Posterior cingulate gyrus (tissue), 11 donors: Measurements from ENCODE around the gene MXI1.
"Not testable (repeated sequence)": the region's sequence is repeated elsewhere in the genome, so short reads cannot be mapped to it uniquely, and the experiment has no call there.

Source experiments
- DNase-seq, 10 donors: peaks; one replicate each; pipeline versions ENCODE4 v3.0.0 to v3.0.0-alpha.2; 2020 to 2021; ENCODE audit warnings: mixed read lengths in 3 of 10
- intact Hi-C: fragments of 100-400 bp; cut with DNase I; formaldehyde crosslinking; loops from one replicate; pipeline ENCODE4 v1.15.1; 2023

MXI1 gene

GRCh38 chr10:110268442-110268841 lies 61.0 kb downstream of the MXI1 start:
- intact Hi-C loops = no loop called here
- no peak for DNase-seq

- DNase-seq = no peak
- intact Hi-C loops = no loop called here
These were observed 61.6 kb downstream of the MXI1 start for GRCh38 chr10:110268971-110269370.

- peak in 1 of 10 donors; percentile 32 for DNase-seq
- intact Hi-C loops = loop anchor here (2.0 to 10.0 kb wide), 2 partner anchors 43 to 385 kb away; no protein-coding TSS in a partner anchor
These were observed 62.2 kb downstream of the MXI1 start for GRCh38 chr10:110269374-110270318.

- DNase-seq = not testable (repeated sequence)
- intact Hi-C loops = loop anchor here (10.0 kb wide), 1 partner anchor 388 kb away; no protein-coding TSS in a partner anchor
These were observed 65.6 kb downstream of the MXI1 start for GRCh38 chr10:110272995-110273394.

- intact Hi-C loops = loop anchor here (10.0 kb wide), 1 partner anchor 389 kb away; no protein-coding TSS in a partner anchor
- DNase-seq = peak in 6 of 10 donors; percentile 25 to 88 (median 54)
These were observed 66.1 kb downstream of the MXI1 start for GRCh38 chr10:110273474-110273873.

GRCh38 chr10:110274072-110274627 lies 66.7 kb downstream of the MXI1 start:
- DNase-seq = no peak
- intact Hi-C loops = loop anchor here (10.0 kb wide), 1 partner anchor 389 kb away; no protein-coding TSS in a partner anchor

- intact Hi-C loops = loop anchor here (10.0 kb wide), 1 partner anchor 390 kb away; no protein-coding TSS in a partner anchor
These were observed 67.2 kb downstream of the MXI1 start for GRCh38 chr10:110274647-110275046.

GRCh38 chr10:110275128-110275729 lies 67.8 kb downstream of the MXI1 start:
- intact Hi-C loops = loop anchor here (10.0 kb wide), 1 partner anchor 390 kb away; no protein-coding TSS in a partner anchor
- no peak for DNase-seq

More at GRCh38 chr10:110274647-110275046, 67.2 kb downstream of the MXI1 start:
- no peak for DNase-seq

GRCh38 chr10:110276603-110277002 lies 69.2 kb downstream of the MXI1 start:
- no peak for DNase-seq
- intact Hi-C loops = loop anchor here (10.0 kb wide), 1 partner anchor 392 kb away; no protein-coding TSS in a partner anchor

- no peak for DNase-seq
- intact Hi-C loops = loop anchor here (10.0 kb wide), 1 partner anchor 393 kb away; no protein-coding TSS in a partner anchor
These were observed 70.2 kb downstream of the MXI1 start for GRCh38 chr10:110277591-110277990.

GRCh38 chr10:110278562-110279406 lies 71.4 kb downstream of the MXI1 start:
- no peak for DNase-seq
- intact Hi-C loops = loop anchor here (1.0 to 10.0 kb wide), 3 partner anchors 53 to 394 kb away; no protein-coding TSS in a partner anchor

- intact Hi-C loops = loop anchor here (1.0 to 10.0 kb wide), 3 partner anchors 54 to 395 kb away; no protein-coding TSS in a partner anchor
- peak in 4 of 10 donors; percentile 52 to 70 (median 56) for DNase-seq
These were observed 72.1 kb downstream of the MXI1 start for GRCh38 chr10:110279407-110279986.

GRCh38 chr10:110284262-110284661 lies 76.9 kb downstream of the MXI1 start:
- no peak for DNase-seq
- intact Hi-C loops = loop anchor here (5.0 kb wide), 1 partner anchor 77 kb away; the partner anchor contains the start of gene MXI1

GRCh38 chr10:110285501-110285900 lies 78.1 kb downstream of the MXI1 start:
- intact Hi-C loops = no loop called here

GRCh38 chr10:110286841-110287240 lies 79.4 kb downstream of the MXI1 start:
- intact Hi-C loops = no loop called here
- DNase-seq = no peak

More at GRCh38 chr10:110285501-110285900, 78.1 kb downstream of the MXI1 start:
- no peak for DNase-seq

- intact Hi-C loops = no loop called here
- DNase-seq = no peak
These were observed 89.6 kb downstream of the MXI1 start for GRCh38 chr10:110296966-110297365.

GRCh38 chr10:110300486-110300986 lies 93.1 kb downstream of the MXI1 start:
- intact Hi-C loops = no loop called here

GRCh38 chr10:110303681-110304080 lies 96.3 kb downstream of the MXI1 start:
- no peak for DNase-seq
- intact Hi-C loops = loop anchor here (2.0 kb wide), 1 partner anchor 77 kb away; no protein-coding TSS in a partner anchor

More at GRCh38 chr10:110300486-110300986, 93.1 kb downstream of the MXI1 start:
- no peak for DNase-seq

GRCh38 chr10:110304394-110304779 lies 97.0 kb downstream of the MXI1 start:
- intact Hi-C loops = loop anchor here (2.0 kb wide), 1 partner anchor 78 kb away; no protein-coding TSS in a partner anchor
- peak in 2 of 10 donors; percentile 18 to 84 for DNase-seq
